Measurements from ENCODE around the gene ANKUB1.
A peak's percentile ranks its signal among the peaks of the same experiment; 100 is the strongest.
"Not testable (repeated sequence)": the region's sequence is repeated elsewhere in the genome, so short reads cannot be mapped to it uniquely, and the experiment has no call there.

ANKUB1 gene

GRCh38 chr3:149830902-149831301 lies 38.5 kb upstream of the ANKUB1 start:
- no peak for TF ChIP-seq CTCF (IDR thresholded peaks at IDR 0.05; ENCODE audit: insufficient read depth, low read depth, low read length, missing control alignments)
- H3K4me3 ChIP-seq (ENCODE audit: low read length) = no peak overlapping the region
- DNase-seq (ENCODE audit: low read depth) = no peak

GRCh38 chr3:149829631-149830030 lies 37.3 kb upstream of the ANKUB1 start:
- DNase-seq (ENCODE audit: low read depth); H3K4me3 ChIP-seq (ENCODE audit: low read length): not testable (repeated sequence)

- no peak for DNase-seq (ENCODE audit: low read depth)
- H3K4me3 ChIP-seq (ENCODE audit: low read length) = no peak overlapping the region
Measured at GRCh38 chr3:149828390-149828789, 36.0 kb upstream of the ANKUB1 start.

GRCh38 chr3:149826636-149827035 lies 34.3 kb upstream of the ANKUB1 start:
- H3K4me3 ChIP-seq (ENCODE audit: low read length) = no peak overlapping the region
- no peak for DNase-seq (ENCODE audit: low read depth)
- TF ChIP-seq CTCF (IDR thresholded peaks at IDR 0.05; ENCODE audit: insufficient read depth, low read depth, low read length, missing control alignments) = no peak

More at GRCh38 chr3:149828390-149828789, 36.0 kb upstream of the ANKUB1 start:
- TF ChIP-seq CTCF (IDR thresholded peaks at IDR 0.05; ENCODE audit: insufficient read depth, low read depth, low read length, missing control alignments) = no peak

GRCh38 chr3:149820183-149820582 lies 27.8 kb upstream of the ANKUB1 start:
- peak; percentile 60 for DNase-seq (ENCODE audit: low read depth)
- no peak for TF ChIP-seq CTCF (IDR thresholded peaks at IDR 0.05; ENCODE audit: insufficient read depth, low read depth, low read length, missing control alignments)
- H3K4me3 ChIP-seq (ENCODE audit: low read length) = no peak overlapping the region

GRCh38 chr3:149819432-149819831 lies 27.1 kb upstream of the ANKUB1 start:
- H3K4me3 ChIP-seq (ENCODE audit: low read length) = no peak overlapping the region
- no peak for DNase-seq (ENCODE audit: low read depth)
- no peak for TF ChIP-seq CTCF (IDR thresholded peaks at IDR 0.05; ENCODE audit: insufficient read depth, low read depth, low read length, missing control alignments)

- TF ChIP-seq CTCF (IDR thresholded peaks at IDR 0.05; ENCODE audit: insufficient read depth, low read depth, low read length, missing control alignments) = no peak
- DNase-seq (ENCODE audit: low read depth) = peak; percentile 89
- no peak overlapping the region for H3K4me3 ChIP-seq (ENCODE audit: low read length)
Measured at GRCh38 chr3:149816986-149817385, 24.6 kb upstream of the ANKUB1 start.

- TF ChIP-seq CTCF (IDR thresholded peaks at IDR 0.05; ENCODE audit: insufficient read depth, low read depth, low read length, missing control alignments) = no peak
- no peak for DNase-seq (ENCODE audit: low read depth)
- H3K4me3 ChIP-seq (ENCODE audit: low read length) = no peak overlapping the region
Measured at GRCh38 chr3:149816311-149816710, 24.0 kb upstream of the ANKUB1 start.
